Endodermal cell (in vitro differentiated cells): Measurements from ENCODE around the gene MICALL1. TPM values are rescaled to one million over a fixed set of nuclear protein-coding genes. Genes with fewer than 3 reads are reported as not detected.
"Not testable (repeated sequence)": the region's sequence is repeated elsewhere in the genome, so short reads cannot be mapped to it uniquely, and the experiment has no call there.

Experiments used
- DNase-seq: peaks from one replicate; pipeline ENCODE4 v3.0.0-alpha.2; 2017
- H3K27ac ChIP-seq: 2 replicates; pipeline ENCODE4 v1.5.1; 2013; ENCODE audit warnings: mild to moderate bottlenecking, low read depth, low read length, moderate library complexity
- H3K27me3 ChIP-seq: 2 replicates; pipeline ENCODE4 v1.6.1; 2013; ENCODE audit warnings: mild to moderate bottlenecking, low read length, moderate library complexity; ENCODE audit not compliant: insufficient read depth, control insufficient read depth, poor library complexity, severe bottlenecking
- H3K36me3 ChIP-seq: 2 replicates; pipeline ENCODE4 v1.7.0; 2013; ENCODE audit warnings: mild to moderate bottlenecking, low read length, moderate library complexity; ENCODE audit not compliant: control insufficient read depth, insufficient read depth
- H3K4me1 ChIP-seq: one replicate; pipeline ENCODE4 v1.7.0; 2013; ENCODE audit warnings: low read length; ENCODE audit not compliant: control insufficient read depth, insufficient read depth
- H3K4me3 ChIP-seq: 2 replicates; pipeline ENCODE4 v1.5.1; 2013; ENCODE audit warnings: mild to moderate bottlenecking, low read length, moderate library complexity
- H3K9ac ChIP-seq: 2 replicates; pipeline ENCODE4 v1.6.1; 2013; ENCODE audit warnings: mild to moderate bottlenecking, low read length, moderate library complexity; ENCODE audit not compliant: poor library complexity, severe bottlenecking; ENCODE audit errors: extremely low read depth
- H3K9me3 ChIP-seq: 2 replicates; pipeline ENCODE4 v1.6.1; 2013; ENCODE audit warnings: mild to moderate bottlenecking, low read length, moderate library complexity; ENCODE audit not compliant: control insufficient read depth
- H3K27ac Mint-ChIP-seq: 2 replicates; pipeline ENCODE4 v1.8.0; 2020; ENCODE audit warnings: mixed read lengths
- H3K27me3 Mint-ChIP-seq: 2 replicates; pipeline ENCODE4 v1.8.0; 2021; ENCODE audit warnings: mild to moderate bottlenecking, mixed read lengths; ENCODE audit not compliant: insufficient read depth
- H3K36me3 Mint-ChIP-seq: 2 replicates; pipeline ENCODE4 v1.8.0; 2020; ENCODE audit warnings: low read depth, mixed read lengths
- H3K4me1 Mint-ChIP-seq: 2 replicates; pipeline ENCODE4 v1.8.0; 2020; ENCODE audit warnings: mixed read lengths
- H3K4me3 Mint-ChIP-seq: 2 replicates; pipeline ENCODE4 v1.8.0; 2020; ENCODE audit warnings: mild to moderate bottlenecking, moderate library complexity, mixed read lengths
- H3K9me3 Mint-ChIP-seq: 2 replicates; pipeline ENCODE4 v1.8.0; 2020; ENCODE audit warnings: mild to moderate bottlenecking, mixed read lengths
- WGBS, 2 experiments: methylation state at CpG; one replicate each; pipeline versions ENCODE4 v1.1.5 to v1.1.7; 2013; ENCODE audit warnings: missing lambda C conversion rate in 2 of 2, mixed read lengths in 1 of 2; ENCODE audit not compliant: insufficient coverage in 1 of 2, insufficient read length in 1 of 2; 5-methylcytosine and 5-hydroxymethylcytosine counted together
- total RNA-seq, 2 donors: library from RNA; stranded (reverse); fragmentation: NEBNext Ultra II Directional in 1 of 2; extraction: Animal tissue kit (Norgen Biotek cat#: 25700) in 1 of 2; gene quantifications; 2 replicates in 1 of 2; 3 replicates in 1 of 2; pipeline ENCODE4 v1.2.1, GENCODE V29; 2021
- TF ChIP-seq, protein P1 (sequence below): fragments of 200-600 bp; sonication (generic); conservative IDR thresholded peaks from 2 replicates; pipeline ENCODE4 v1.5.0; 2021; ENCODE audit warnings: antibody characterized with exemption, mild to moderate bottlenecking

MICALL1 gene
- total RNA-seq, 2 donors from 2014 or later, result 33.5 to 36.6 TPM

DNA sequence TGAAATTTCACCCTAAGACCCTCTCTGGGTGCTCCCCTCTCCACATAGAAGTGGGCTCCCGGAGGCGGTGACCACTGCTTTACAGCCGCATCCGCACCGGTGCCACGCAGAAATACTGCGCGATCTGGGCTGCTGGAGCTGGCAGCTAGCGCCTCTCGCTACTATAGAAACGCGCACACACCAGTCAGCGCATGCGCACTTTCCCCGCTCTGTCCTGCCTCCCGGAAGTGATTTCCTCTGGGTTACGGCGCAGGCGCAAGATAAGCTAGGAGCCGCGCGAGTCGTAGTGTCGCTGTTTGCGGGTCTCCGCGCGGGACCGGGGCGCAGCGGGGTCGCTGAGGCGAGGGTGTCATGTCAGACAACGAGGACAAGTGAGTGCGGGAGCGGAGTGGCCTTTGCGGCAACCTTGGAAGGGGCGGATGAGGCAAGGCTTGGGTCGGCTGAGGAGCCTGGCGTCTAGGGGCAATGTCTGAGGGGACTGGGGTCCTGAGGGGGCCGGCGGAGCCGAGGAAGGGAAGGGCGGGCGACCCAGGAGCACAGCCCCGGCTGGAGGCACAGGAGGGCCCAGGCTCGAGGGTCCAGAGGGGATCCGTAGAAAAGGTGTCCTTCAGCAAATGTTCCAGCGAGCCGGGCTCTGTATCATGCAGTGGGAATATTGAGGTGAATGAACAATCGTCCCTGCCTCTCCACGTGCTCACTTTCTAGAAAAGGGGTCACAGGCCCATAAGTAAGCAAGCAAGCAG, 47.5 kb downstream of the MICALL1 start, which contains the start of the genes C22orf23 and POLR2F:
Gene C22orf23 (minus strand): TSS at position 165 of the 743 bp plus-strand sequence. CDS start 452 bp downstream, outside the sequence.
Gene POLR2F (plus strand): TSS at position 263 of the 743 bp plus-strand sequence. CDS start 89 bp downstream, at position 352.
- H3K9me3 Mint-ChIP-seq, result no peaks in the 10 kb centered on the region
- Histone ChIP-seq H3K27ac (no peak within 1 kb of the TSS), H3K36me3 (peaks cover 20% of the 10 kb centered on the region), H3K9ac (peak within 1 kb of the TSS; percentile 83), H3K4me1 (no peaks in the 10 kb centered on the region), H3K4me3 (peak within 1 kb of the TSS; percentile 99), H3K9me3 (no peaks in the 10 kb centered on the region), H3K27me3 (peaks cover 4% of the 10 kb centered on the region)
- peaks cover 10% of the 10 kb centered on the region for H3K27me3 Mint-ChIP-seq
- H3K36me3 Mint-ChIP-seq, result peaks cover 18% of the 10 kb centered on the region
- H3K27ac Mint-ChIP-seq, result peak within 1 kb of the TSS; percentile 96
- H3K4me1 Mint-ChIP-seq, result peaks cover 14% of the 10 kb centered on the region
- TF ChIP-seq, protein P1, sequence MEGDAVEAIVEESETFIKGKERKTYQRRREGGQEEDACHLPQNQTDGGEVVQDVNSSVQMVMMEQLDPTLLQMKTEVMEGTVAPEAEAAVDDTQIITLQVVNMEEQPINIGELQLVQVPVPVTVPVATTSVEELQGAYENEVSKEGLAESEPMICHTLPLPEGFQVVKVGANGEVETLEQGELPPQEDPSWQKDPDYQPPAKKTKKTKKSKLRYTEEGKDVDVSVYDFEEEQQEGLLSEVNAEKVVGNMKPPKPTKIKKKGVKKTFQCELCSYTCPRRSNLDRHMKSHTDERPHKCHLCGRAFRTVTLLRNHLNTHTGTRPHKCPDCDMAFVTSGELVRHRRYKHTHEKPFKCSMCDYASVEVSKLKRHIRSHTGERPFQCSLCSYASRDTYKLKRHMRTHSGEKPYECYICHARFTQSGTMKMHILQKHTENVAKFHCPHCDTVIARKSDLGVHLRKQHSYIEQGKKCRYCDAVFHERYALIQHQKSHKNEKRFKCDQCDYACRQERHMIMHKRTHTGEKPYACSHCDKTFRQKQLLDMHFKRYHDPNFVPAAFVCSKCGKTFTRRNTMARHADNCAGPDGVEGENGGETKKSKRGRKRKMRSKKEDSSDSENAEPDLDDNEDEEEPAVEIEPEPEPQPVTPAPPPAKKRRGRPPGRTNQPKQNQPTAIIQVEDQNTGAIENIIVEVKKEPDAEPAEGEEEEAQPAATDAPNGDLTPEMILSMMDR, result no peak
- H3K4me3 Mint-ChIP-seq, result peak within 1 kb of the TSS; percentile 93
- DNase-seq, result peak; percentile 98
- 0 to 2% methylated on average over 23 to 52 of the region's 52 CpGs for WGBS, 2 experiments

DNA sequence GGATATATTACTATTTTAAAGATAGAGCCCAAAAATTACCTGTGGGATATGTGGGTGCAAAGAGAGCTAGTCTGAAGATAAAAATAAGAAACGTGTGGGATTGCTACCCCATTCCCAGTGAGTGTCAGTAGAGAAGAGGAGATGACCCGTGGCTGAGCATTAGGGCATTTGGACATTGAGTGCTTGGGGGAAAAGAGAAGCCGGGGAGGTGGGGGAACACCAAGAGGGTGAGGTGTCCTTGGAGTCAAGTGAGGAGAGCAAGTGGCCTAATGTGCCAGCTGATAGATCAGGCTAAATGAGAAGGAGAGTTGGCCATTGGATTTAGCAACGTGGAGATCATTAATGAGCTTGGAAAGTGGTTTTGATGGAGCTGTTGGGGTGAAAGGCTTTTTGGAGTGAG, 48.6 kb downstream of the MICALL1 start:
- peaks cover 10% of the 10 kb centered on the region for H3K27me3 Mint-ChIP-seq
- Histone ChIP-seq H3K9me3 (peaks cover 6% of the 10 kb centered on the region), H3K27ac (no peak overlapping the region), H3K27me3 (peaks cover 4% of the 10 kb centered on the region), H3K9ac (no peak overlapping the region), H3K36me3 (peaks cover 31% of the 10 kb centered on the region), H3K4me3 (peak overlapping the region; percentile 99), H3K4me1 (no peaks in the 10 kb centered on the region)
- H3K4me1 Mint-ChIP-seq, result peaks cover 14% of the 10 kb centered on the region
- H3K27ac Mint-ChIP-seq, result peak overlapping the region; percentile 96
- DNase-seq, result no peak
- H3K4me3 Mint-ChIP-seq, result peak overlapping the region; percentile 93
- no peaks in the 10 kb centered on the region for H3K9me3 Mint-ChIP-seq
- WGBS, 2 experiments, result 86 to 90% methylated on average over 4 of the region's 4 CpGs
- H3K36me3 Mint-ChIP-seq, result peaks cover 29% of the 10 kb centered on the region
- TF ChIP-seq, protein P1, result no peak

DNA sequence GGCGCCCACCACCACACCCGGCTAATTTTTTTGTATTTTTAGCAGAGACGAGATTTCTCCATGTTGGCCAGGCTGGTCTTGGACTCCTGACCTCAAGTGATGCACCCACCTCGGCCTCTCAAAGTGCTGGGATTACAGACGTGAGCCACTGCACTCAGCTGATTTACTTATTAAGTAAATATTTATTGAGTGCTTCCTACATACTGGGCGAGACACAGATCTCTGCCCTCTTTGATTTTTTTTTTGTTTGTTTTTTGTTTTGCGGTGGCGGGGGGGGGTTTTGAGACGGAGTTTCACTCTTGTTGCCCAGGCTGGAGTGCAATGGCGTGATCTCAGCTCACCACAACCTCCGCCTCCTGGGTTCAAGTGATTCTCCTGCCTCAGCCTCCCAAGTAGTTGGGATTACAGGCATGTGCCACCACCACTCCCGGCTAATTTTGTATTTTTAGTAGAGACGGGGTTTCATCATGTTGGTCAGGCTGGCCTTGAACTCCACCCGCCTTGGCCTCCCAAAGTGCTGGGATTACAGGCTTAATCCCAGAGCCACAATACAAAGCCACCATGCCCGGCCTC, 49.8 kb downstream of the MICALL1 start:
- not testable (repeated sequence) for H3K27ac ChIP-seq, H3K27ac Mint-ChIP-seq, H3K4me3 ChIP-seq, H3K9ac ChIP-seq, H3K4me1 ChIP-seq, H3K4me3 Mint-ChIP-seq, DNase-seq, H3K9me3 ChIP-seq, H3K27me3 ChIP-seq, H3K9me3 Mint-ChIP-seq
- H3K36me3 Mint-ChIP-seq, result peaks cover 37% of the 10 kb centered on the region
- H3K27me3 Mint-ChIP-seq, result peaks cover 10% of the 10 kb centered on the region
- peaks cover 36% of the 10 kb centered on the region for H3K36me3 ChIP-seq
- H3K4me1 Mint-ChIP-seq, result peaks cover 14% of the 10 kb centered on the region
- WGBS, 2 experiments, result 88 to 97% methylated on average over 11 to 15 of the region's 15 CpGs
